ENCODE results near the gene BICD2. TPM values are rescaled to one million over a fixed set of nuclear protein-coding genes. Genes with fewer than 3 reads are reported as not detected.

Gene BICD2
- total RNA-seq, 2 experiments from 2014 or later = 16.5 to 17.2 TPM

- H3K4me1 Mint-ChIP-seq (ENCODE audit: low read depth) = peaks cover 39% of the 10 kb centered on the region
- no peak overlapping the region for H3K4me3 Mint-ChIP-seq
- H3K9me3 Mint-ChIP-seq = peaks cover 6% of the 10 kb centered on the region
- intact Hi-C loops (cut with micrococcal nuclease) = loop anchor here (10.0 kb wide), 2 partner anchors 335 to 695 kb away; partner anchors contain the start of genes CARD19, FAM120A and FAM120AOS
- CTCF ChIA-PET = interaction anchor here (0.8 kb wide), 1 partner anchor 31 kb away, joined by 3 read pairs; no protein-coding TSS in a partner anchor
- H3K27me3 Mint-ChIP-seq = no peaks in the 10 kb centered on the region
- peaks cover 9% of the 10 kb centered on the region for H3K36me3 Mint-ChIP-seq
- DNase-seq = no peak
- POLR2A ChIA-PET = no interaction called here
- H3K27ac Mint-ChIP-seq = no peak overlapping the region
These were observed 4.6 kb downstream of the BICD2 start for GRCh38 chr9:92760070-92760469.

DNA sequence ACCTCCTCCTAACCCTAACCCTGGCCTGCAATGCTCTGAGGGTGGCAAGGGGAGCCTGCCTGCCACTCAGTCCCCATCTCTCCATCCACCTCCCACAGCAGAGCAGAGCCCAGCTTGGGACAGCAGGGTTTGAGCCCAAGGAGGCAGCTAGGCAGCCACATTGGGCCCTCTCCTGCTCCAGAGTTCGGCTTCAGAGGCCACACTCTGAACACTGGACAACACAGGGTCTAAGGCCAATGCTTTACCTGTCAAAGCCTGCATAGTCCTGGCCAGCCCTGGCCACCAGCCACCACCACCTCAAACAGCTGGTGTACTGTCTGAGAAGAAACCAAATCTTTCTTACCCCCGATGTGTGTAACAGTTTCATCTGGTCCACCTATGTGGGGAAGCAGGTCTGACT lies 5.2 kb downstream of the BICD2 start:
- Mint-ChIP-seq H3K4me3 (no peak overlapping the region), H3K27ac (no peak overlapping the region), H3K4me1 (ENCODE audit: low read depth) (peaks cover 39% of the 10 kb centered on the region), H3K36me3 (peaks cover 10% of the 10 kb centered on the region), H3K27me3 (no peaks in the 10 kb centered on the region), H3K9me3 (peaks cover 6% of the 10 kb centered on the region)
- no peak for DNase-seq
- intact Hi-C loops (cut with micrococcal nuclease) = no loop called here
- ChIA-PET POLR2A (no interaction called here), CTCF (interaction anchor here (0.8 to 1.1 kb wide), 2 partner anchors 32 to 43 kb away, joined by 3 to 4 read pairs; no protein-coding TSS in a partner anchor)

DNA sequence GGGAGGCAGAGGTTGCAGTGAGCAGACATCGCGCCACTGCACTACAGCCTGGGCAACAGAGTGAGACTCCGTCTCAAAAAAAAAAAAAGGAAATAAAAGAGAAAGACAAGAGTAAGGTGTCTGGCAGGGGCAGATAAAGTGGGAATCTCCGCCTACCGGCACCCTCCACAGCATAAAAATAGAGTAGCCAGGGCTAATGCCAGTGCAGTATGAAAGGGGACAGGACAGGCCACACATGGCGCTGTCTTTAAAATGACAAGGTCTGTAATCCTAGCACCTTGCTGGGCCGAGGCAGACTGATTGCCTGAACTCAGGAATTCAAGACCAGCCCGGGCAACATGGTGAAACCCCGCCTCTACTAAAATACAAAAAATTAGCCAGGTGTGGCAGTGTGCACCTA lies 7.8 kb downstream of the BICD2 start:
- POLR2A ChIA-PET = no interaction called here
- no peak for DNase-seq
- Mint-ChIP-seq H3K9me3 (peaks cover 6% of the 10 kb centered on the region), H3K27me3 (no peaks in the 10 kb centered on the region), H3K36me3 (peaks cover 14% of the 10 kb centered on the region), H3K4me1 (ENCODE audit: low read depth) (peaks cover 38% of the 10 kb centered on the region), H3K4me3 (no peak overlapping the region), H3K27ac (no peak overlapping the region)
- CTCF ChIA-PET = interaction anchor here (1.1 kb wide), 1 partner anchor 35 kb away, joined by 3 read pairs; no protein-coding TSS in a partner anchor
- intact Hi-C loops (cut with micrococcal nuclease) = no loop called here

DNA sequence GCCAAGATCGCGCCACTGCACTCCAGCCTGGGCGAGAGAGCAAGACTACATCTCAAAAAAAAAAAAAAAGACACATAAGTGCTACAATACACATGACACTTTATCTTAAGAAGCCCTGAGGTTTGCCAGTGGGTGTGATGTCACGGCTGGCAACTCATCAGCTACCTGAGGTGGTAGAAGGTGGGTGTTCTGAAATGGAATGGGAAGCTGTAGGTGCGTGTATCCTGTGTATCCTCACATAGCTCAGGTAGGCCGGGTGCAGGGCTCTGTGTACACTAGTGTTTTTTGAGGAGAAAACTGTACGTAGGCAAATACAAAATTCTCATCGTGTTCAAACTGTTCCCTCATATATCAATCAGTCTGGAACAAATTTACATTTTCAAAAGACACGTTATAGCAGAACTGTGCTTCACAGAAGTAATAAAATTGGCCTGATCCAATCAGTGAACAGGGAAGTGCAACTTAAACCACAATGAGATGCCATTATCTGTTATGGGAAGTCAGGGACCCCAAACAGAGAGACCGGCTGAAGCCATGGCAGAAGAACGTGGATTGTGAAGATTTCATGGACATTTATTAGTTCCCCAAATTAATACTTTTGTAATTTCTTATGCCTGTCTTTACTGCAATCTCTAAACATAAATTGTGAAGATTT lies 10.4 kb downstream of the BICD2 start:
- H3K27ac Mint-ChIP-seq = no peak overlapping the region
- H3K4me3 Mint-ChIP-seq = no peak overlapping the region
- DNase-seq = no peak
- H3K4me1 Mint-ChIP-seq (ENCODE audit: low read depth) = peaks cover 33% of the 10 kb centered on the region
- intact Hi-C loops (cut with micrococcal nuclease) = no loop called here
- H3K9me3 Mint-ChIP-seq = peaks cover 6% of the 10 kb centered on the region
- ChIA-PET CTCF (no interaction called here), POLR2A (no interaction called here)
- peaks cover 15% of the 10 kb centered on the region for H3K36me3 Mint-ChIP-seq
- H3K27me3 Mint-ChIP-seq = no peaks in the 10 kb centered on the region

DNA sequence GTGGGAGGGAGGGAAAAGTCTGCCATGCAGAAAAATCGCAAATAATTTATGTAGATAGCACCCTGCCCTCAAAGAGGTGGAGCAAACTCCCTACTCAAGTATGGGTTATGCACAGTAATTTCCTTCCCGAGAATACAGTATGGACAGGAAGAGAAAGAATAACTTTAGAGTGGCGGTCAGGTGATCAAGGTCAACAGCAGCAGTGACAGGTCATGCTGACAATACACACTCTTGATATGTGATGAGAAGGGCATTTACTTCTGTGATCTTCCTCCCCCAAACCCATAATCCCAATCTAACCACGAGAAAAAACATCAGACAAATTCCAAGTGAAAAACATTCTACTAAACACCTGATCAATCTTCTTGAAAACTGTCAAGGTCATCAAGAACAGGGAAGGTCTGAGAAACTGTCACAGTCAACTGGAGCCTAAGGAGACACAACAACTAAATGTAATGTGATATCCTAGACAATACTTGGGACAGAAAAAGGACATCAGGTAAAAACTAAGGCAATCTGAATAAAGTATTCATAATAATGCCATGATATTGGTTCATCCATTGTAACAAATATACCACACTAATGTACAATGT lies 11.7 kb downstream of the BICD2 start:
- ChIA-PET POLR2A (no interaction called here), CTCF (no interaction called here)
- Mint-ChIP-seq H3K36me3 (peaks cover 15% of the 10 kb centered on the region), H3K9me3 (peaks cover 6% of the 10 kb centered on the region), H3K4me3 (no peak overlapping the region), H3K4me1 (ENCODE audit: low read depth) (peaks cover 39% of the 10 kb centered on the region), H3K27me3 (no peaks in the 10 kb centered on the region), H3K27ac (no peak overlapping the region)
- intact Hi-C loops (cut with micrococcal nuclease) = no loop called here
- no peak for DNase-seq

GRCh38 chr9:92749934-92750315 lies 14.7 kb downstream of the BICD2 start:
- POLR2A ChIA-PET = no interaction called here
- H3K27ac Mint-ChIP-seq = no peak overlapping the region

DNA sequence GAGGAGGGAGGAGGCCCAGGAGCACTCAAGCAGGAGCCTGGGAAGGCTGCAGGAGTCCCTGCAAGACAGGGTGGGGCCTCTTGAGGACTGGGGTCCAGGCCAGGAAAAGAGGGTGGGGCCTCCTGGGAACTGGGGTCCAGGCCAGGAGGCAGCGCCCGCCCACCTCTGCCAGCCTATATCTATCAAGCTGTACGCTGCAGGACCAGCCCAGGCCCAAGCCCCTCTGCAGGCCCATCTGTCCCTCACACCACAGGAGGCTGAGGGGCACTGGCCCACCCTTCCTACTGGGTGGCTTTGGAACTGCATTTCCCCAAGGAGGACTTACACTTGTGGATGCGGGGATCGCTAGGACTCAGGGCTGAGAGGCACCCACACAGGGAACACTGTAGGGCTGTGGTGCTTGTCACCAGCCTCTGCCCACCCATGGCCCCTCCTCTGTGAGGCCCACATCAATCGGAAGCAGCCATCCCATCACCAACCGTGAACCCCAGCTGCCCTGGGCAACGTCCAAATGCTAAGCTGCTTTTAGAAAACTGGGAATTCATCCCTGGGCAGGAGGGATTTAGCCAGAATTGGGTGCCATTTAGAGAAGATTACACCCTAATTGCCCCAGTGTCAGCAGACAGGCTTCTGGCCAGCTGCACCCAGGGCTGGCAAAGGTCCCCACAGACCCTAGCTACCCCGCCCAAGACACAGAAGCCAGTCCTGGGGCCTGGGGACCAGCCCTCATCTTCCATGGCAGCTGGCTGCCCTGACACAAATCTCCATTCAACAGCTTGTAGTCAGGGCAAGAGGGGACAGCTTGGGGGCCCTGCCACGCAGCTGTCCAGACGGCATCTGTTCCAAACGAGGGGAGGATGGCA lies 15.3 kb downstream of the BICD2 start:
- intact Hi-C loops (cut with micrococcal nuclease) = no loop called here
- Mint-ChIP-seq H3K4me3 (no peak overlapping the region), H3K27ac (no peak overlapping the region), H3K9me3 (no peaks in the 10 kb centered on the region), H3K27me3 (no peaks in the 10 kb centered on the region), H3K4me1 (ENCODE audit: low read depth) (peaks cover 53% of the 10 kb centered on the region), H3K36me3 (peaks cover 5% of the 10 kb centered on the region)
- ChIA-PET POLR2A (no interaction called here), CTCF (no interaction called here)
- no peak for DNase-seq

More at GRCh38 chr9:92749934-92750315, 14.7 kb downstream of the BICD2 start:
- H3K27me3 Mint-ChIP-seq = no peaks in the 10 kb centered on the region
- no peak for DNase-seq
- peaks cover 5% of the 10 kb centered on the region for H3K36me3 Mint-ChIP-seq
- CTCF ChIA-PET = no interaction called here
- H3K4me1 Mint-ChIP-seq (ENCODE audit: low read depth) = peaks cover 52% of the 10 kb centered on the region
- no peaks in the 10 kb centered on the region for H3K9me3 Mint-ChIP-seq
- intact Hi-C loops (cut with micrococcal nuclease) = no loop called here
- no peak overlapping the region for H3K4me3 Mint-ChIP-seq

DNA sequence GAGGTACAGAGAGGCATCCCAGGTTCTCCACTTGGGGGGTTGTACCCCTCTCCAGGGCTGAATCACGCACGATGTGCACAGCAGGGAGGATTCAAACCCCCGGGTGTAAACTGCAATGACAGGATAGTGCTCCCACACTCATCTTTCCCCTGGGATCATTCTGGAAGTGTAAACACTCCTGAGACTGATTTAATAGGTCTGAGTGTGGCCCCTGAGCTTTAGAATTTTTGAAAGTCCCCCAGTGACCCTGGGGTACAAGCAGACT lies 16.5 kb downstream of the BICD2 start:
- no peaks in the 10 kb centered on the region for H3K9me3 Mint-ChIP-seq
- H3K27ac Mint-ChIP-seq = no peak overlapping the region

DNA sequence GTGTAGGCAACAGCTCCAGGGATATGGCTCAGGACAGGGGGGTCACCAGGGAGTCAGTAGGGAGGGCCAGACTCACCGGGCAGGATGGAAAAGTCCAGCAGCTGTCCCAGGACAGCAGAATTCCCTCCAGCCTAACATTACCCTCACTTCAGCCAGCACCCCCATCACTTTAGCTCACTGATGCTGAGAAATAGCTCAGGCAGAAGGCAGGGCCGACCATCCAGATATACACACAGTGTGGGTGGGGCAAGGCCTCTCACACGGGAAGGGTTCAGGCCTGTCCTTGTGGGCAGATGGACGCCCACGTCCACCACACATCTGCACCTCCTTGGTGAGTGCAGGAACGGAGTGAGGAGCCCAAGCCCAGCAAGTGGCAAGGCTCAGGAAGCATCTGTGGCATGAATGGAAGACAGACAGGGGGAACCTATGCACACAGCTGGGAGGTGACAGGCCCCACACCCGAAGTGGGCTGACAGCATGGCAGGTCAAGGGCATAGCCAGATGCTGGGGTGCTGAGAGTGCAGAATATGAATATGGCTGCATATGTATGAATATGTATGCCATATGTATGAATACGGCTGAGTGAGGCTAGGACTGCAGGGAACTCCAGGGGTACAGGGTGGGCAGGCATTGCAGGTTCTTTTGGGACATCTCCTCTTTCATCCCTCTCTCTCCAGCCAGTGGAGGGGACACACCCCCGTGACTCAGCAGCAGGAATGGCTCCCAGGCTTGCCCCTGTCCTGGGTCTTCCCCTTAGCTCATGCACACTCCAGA lies 17.0 kb downstream of the BICD2 start:
- Mint-ChIP-seq H3K27ac (no peak overlapping the region), H3K4me3 (no peak overlapping the region), H3K4me1 (ENCODE audit: low read depth) (peaks cover 54% of the 10 kb centered on the region), H3K36me3 (peaks cover 1% of the 10 kb centered on the region), H3K27me3 (no peaks in the 10 kb centered on the region), H3K9me3 (no peaks in the 10 kb centered on the region)
- DNase-seq = no peak
- CTCF ChIA-PET = no interaction called here
- intact Hi-C loops (cut with micrococcal nuclease) = no loop called here
- POLR2A ChIA-PET = no interaction called here

More for the DNA sequence above, 16.5 kb downstream of the BICD2 start:
- intact Hi-C loops (cut with micrococcal nuclease) = no loop called here
- ChIA-PET CTCF (no interaction called here), POLR2A (no interaction called here)
- no peak for DNase-seq
- Mint-ChIP-seq H3K4me1 (ENCODE audit: low read depth) (peaks cover 57% of the 10 kb centered on the region), H3K4me3 (no peak overlapping the region), H3K27me3 (no peaks in the 10 kb centered on the region), H3K36me3 (peaks cover 4% of the 10 kb centered on the region)

- Mint-ChIP-seq H3K4me1 (ENCODE audit: low read depth) (peaks cover 49% of the 10 kb centered on the region), H3K36me3 (peaks cover 1% of the 10 kb centered on the region), H3K4me3 (no peak overlapping the region), H3K9me3 (no peaks in the 10 kb centered on the region), H3K27me3 (no peaks in the 10 kb centered on the region), H3K27ac (no peak overlapping the region)
- ChIA-PET POLR2A (no interaction called here), CTCF (no interaction called here)
- DNase-seq = no peak
- intact Hi-C loops (cut with micrococcal nuclease) = no loop called here
These were observed 17.8 kb downstream of the BICD2 start for GRCh38 chr9:92746567-92747458.

- no peaks in the 10 kb centered on the region for H3K9me3 Mint-ChIP-seq
- intact Hi-C loops (cut with micrococcal nuclease) = no loop called here
- H3K4me1 Mint-ChIP-seq (ENCODE audit: low read depth) = peaks cover 56% of the 10 kb centered on the region
- POLR2A ChIA-PET = no interaction called here
- no peak overlapping the region for H3K27ac Mint-ChIP-seq
- H3K4me3 Mint-ChIP-seq = no peak overlapping the region
- CTCF ChIA-PET = no interaction called here
- H3K36me3 Mint-ChIP-seq = no peaks in the 10 kb centered on the region
- no peaks in the 10 kb centered on the region for H3K27me3 Mint-ChIP-seq
- no peak for DNase-seq
These were observed 18.8 kb downstream of the BICD2 start for GRCh38 chr9:92745881-92746280.
